Mesendoderm (in vitro differentiated cells): Measurements from ENCODE around the gene TUBGCP4.
"Not testable (repeated sequence)": the region's sequence is repeated elsewhere in the genome, so short reads cannot be mapped to it uniquely, and the experiment has no call there.

ENCODE experiments used
- DNase-seq: peaks from one replicate; pipeline ENCODE4 v3.0.0; 2013
- H2AK5ac ChIP-seq: 2 replicates; pipeline ENCODE4 v1.6.1; 2013; ENCODE audit warnings: low read length, inconsistent platforms
- H2BK120ac ChIP-seq: 2 replicates; pipeline ENCODE4 v1.6.1; 2013; ENCODE audit warnings: low read depth, mild to moderate bottlenecking, low read length, moderate library complexity, mixed read lengths
- H2BK15ac ChIP-seq: replicated peaks from 2 replicates; pipeline ENCODE4 v1.6.1; 2013; ENCODE audit warnings: low read depth, mild to moderate bottlenecking, moderate library complexity
- H2BK5ac ChIP-seq: 2 replicates; pipeline ENCODE4 v1.6.1; 2013; ENCODE audit warnings: low read length, inconsistent platforms
- H3K18ac ChIP-seq: 2 replicates; pipeline ENCODE4 v1.6.1; 2013; ENCODE audit warnings: mild to moderate bottlenecking, low read length, mixed read lengths
- H3K23ac ChIP-seq: one replicate; pipeline ENCODE4 v1.6.1; 2013; ENCODE audit warnings: low read length
- H3K27ac ChIP-seq: 2 replicates; pipeline ENCODE4 v1.5.1; 2013; ENCODE audit warnings: low read depth, mild to moderate bottlenecking, inconsistent platforms, low read length, moderate library complexity
- H3K27me3 ChIP-seq: 2 replicates; pipeline ENCODE4 v1.6.1; 2013; ENCODE audit warnings: low read length, control low read depth, mild to moderate bottlenecking, inconsistent platforms; ENCODE audit not compliant: insufficient read depth, poor library complexity
- H3K36me3 ChIP-seq: 2 replicates; pipeline ENCODE4 v1.6.1; 2013; ENCODE audit warnings: low read length, inconsistent platforms; ENCODE audit not compliant: control insufficient read depth, insufficient read depth
- H3K4ac ChIP-seq: one replicate; pipeline ENCODE4 v1.6.1; 2013; ENCODE audit warnings: low read depth, mild to moderate bottlenecking, low read length, moderate library complexity
- H3K4me1 ChIP-seq: 2 replicates; pipeline ENCODE4 v1.6.1; 2013; ENCODE audit warnings: low read depth, low read length, inconsistent platforms; ENCODE audit not compliant: control insufficient read depth
- H3K4me2 ChIP-seq: 2 replicates; pipeline ENCODE4 v1.6.1; 2013; ENCODE audit warnings: low read length
- H3K4me3 ChIP-seq: 2 replicates; pipeline ENCODE4 v1.5.1; 2013; ENCODE audit warnings: mild to moderate bottlenecking, low read length
- H3K56ac ChIP-seq: one replicate; pipeline ENCODE4 v1.6.1; 2013; ENCODE audit warnings: low read length
- H3K79me1 ChIP-seq: 2 replicates; pipeline ENCODE4 v1.6.1; 2013; ENCODE audit warnings: low read length, inconsistent platforms
- H3K79me2 ChIP-seq: 2 replicates; pipeline ENCODE4 v1.6.1; 2013; ENCODE audit warnings: mild to moderate bottlenecking, low read length; ENCODE audit not compliant: control insufficient read depth, insufficient read depth
- H3K9ac ChIP-seq: 2 replicates; pipeline ENCODE4 v1.6.1; 2013; ENCODE audit warnings: low read length, inconsistent platforms
- H4K5ac ChIP-seq: one replicate; pipeline ENCODE4 v1.6.1; 2013; ENCODE audit warnings: low read length
- H4K8ac ChIP-seq: one replicate; pipeline ENCODE4 v1.6.1; 2013; ENCODE audit warnings: low read depth, mild to moderate bottlenecking, control low read depth, low read length, moderate library complexity
- WGBS: extraction: QIAGEN DNeasy Blood & Tissue Kit; methylation state at CpG from one replicate; pipeline ENCODE4 v1.1.7; 2013; ENCODE audit warnings: low lambda C conversion rate, missing lambda C conversion rate; ENCODE audit not compliant: insufficient coverage; ENCODE audit errors: extremely low coverage; 5-methylcytosine and 5-hydroxymethylcytosine counted together

TUBGCP4 gene

GRCh38 chr15:43390723-43391122 is 19.8 kb downstream of the TUBGCP4 start:
- no peak overlapping the region for H2BK120ac ChIP-seq
- no peak overlapping the region for H3K18ac ChIP-seq
- no peak for DNase-seq
- H2BK15ac ChIP-seq: no peak overlapping the region
- no peak overlapping the region for H3K23ac ChIP-seq
- no peaks in the 10 kb centered on the region for H3K4me1 ChIP-seq
- H3K4me3 ChIP-seq: no peak overlapping the region
- H3K79me2 ChIP-seq: no peaks in the 10 kb centered on the region
- no peak overlapping the region for H3K9ac ChIP-seq
- no peak overlapping the region for H3K4ac ChIP-seq
- H3K27ac ChIP-seq: no peak overlapping the region
- WGBS: no CpG with 5 or more reads among the region's 8 CpGs
- peaks cover 2% of the 10 kb centered on the region for H3K36me3 ChIP-seq
- H2AK5ac ChIP-seq: no peak overlapping the region
- no peak overlapping the region for H4K5ac ChIP-seq
- no peak overlapping the region for H3K4me2 ChIP-seq
- H2BK5ac ChIP-seq: no peak overlapping the region
- H4K8ac ChIP-seq: no peak overlapping the region
- H3K56ac ChIP-seq: no peak overlapping the region
- no peaks in the 10 kb centered on the region for H3K79me1 ChIP-seq
- H3K27me3 ChIP-seq: no peaks in the 10 kb centered on the region

DNA sequence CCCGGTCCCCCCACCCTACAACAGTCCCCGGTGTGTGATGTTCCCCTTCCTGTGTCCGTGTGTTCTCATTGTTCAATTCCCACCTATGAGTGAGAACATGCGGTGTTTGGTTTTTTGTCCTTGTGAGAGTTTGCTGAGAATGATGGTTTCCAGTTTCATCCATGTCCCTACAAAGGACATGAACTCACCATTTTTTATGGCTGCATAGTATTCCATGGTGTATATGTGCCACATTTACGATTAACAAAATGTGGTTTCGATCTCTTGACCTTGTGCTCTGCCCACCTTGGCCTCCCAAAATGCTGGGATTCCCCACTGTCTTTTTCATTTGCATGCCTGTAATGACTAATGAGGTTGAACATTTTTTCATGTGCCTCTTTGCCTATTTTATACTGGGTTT is 22.7 kb downstream of the TUBGCP4 start:
- not testable (repeated sequence) for H4K5ac ChIP-seq, H2BK5ac ChIP-seq, H3K79me1 ChIP-seq, H3K18ac ChIP-seq, H3K4me1 ChIP-seq, H2BK15ac ChIP-seq, H3K4me2 ChIP-seq, H3K56ac ChIP-seq, H3K79me2 ChIP-seq, H3K27me3 ChIP-seq, H3K9ac ChIP-seq, H3K4ac ChIP-seq, H3K27ac ChIP-seq, H2AK5ac ChIP-seq, DNase-seq, H3K4me3 ChIP-seq, H3K36me3 ChIP-seq, H3K23ac ChIP-seq, H2BK120ac ChIP-seq, H4K8ac ChIP-seq
- WGBS: no CpG with 5 or more reads among the region's 6 CpGs

DNA sequence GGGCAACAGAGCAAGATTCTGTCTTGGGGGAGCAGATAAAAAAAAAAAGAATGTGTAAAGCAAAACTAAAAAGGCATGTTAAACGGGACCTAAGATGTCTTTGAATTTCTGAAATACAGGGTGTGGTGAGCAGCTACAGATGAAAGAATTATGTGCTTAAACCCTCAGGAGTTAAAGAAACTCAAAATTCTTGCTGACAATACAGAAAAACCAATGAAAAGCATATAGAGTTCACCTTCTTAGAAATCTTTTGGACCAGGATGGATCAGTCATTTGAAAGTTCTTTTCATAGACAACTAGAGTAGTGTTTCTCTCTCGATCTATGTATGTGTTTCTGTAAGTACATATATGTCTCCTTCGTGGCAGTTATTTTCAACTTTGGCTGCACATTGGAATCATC is 31.4 kb downstream of the TUBGCP4 start:
- no CpG with 5 or more reads among the region's 3 CpGs for WGBS
- H3K27ac ChIP-seq: no peak overlapping the region

DNA sequence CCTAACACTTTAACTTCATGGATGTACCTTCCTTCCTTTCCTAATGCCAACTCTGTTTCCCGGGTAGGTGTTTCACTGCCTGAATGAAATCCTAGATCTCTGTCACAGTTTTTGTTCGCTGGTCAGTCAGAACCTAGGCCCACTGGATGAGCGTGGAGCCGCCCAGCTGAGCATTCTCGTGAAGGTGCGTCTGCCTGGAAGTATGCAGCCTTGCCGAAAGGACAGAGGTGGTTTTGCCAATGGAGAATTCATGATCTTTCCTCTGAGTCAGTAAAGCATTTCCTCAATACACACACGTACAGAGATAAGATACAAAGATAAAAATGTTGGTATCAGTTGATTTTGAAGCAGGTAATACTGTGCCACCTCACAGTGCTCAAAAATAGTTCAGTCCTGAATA is 32.7 kb downstream of the TUBGCP4 start:
- no peaks in the 10 kb centered on the region for H3K27me3 ChIP-seq
- H3K79me1 ChIP-seq: no peaks in the 10 kb centered on the region
- no peak overlapping the region for H3K4ac ChIP-seq
- H3K18ac ChIP-seq: no peak overlapping the region
- no peak overlapping the region for H3K4me3 ChIP-seq
- no peak overlapping the region for H4K5ac ChIP-seq
- no peak overlapping the region for H2BK5ac ChIP-seq
- no peak overlapping the region for H3K4me2 ChIP-seq
- H3K4me1 ChIP-seq: no peaks in the 10 kb centered on the region
- no peak for DNase-seq
- H3K9ac ChIP-seq: no peak overlapping the region
- no peak overlapping the region for H3K27ac ChIP-seq
- no peak overlapping the region for H2AK5ac ChIP-seq
- no peak overlapping the region for H2BK15ac ChIP-seq
- WGBS: no CpG with 5 or more reads among the region's 8 CpGs
- H4K8ac ChIP-seq: no peak overlapping the region
- H3K56ac ChIP-seq: no peak overlapping the region
- no peaks in the 10 kb centered on the region for H3K79me2 ChIP-seq
- H3K36me3 ChIP-seq: peaks cover 17% of the 10 kb centered on the region
- no peak overlapping the region for H2BK120ac ChIP-seq
- no peak overlapping the region for H3K23ac ChIP-seq

More for the DNA sequence above, 31.4 kb downstream of the TUBGCP4 start:
- Histone ChIP-seq H2AK5ac (no peak overlapping the region), H3K79me2 (no peaks in the 10 kb centered on the region), H3K79me1 (no peaks in the 10 kb centered on the region), H2BK5ac (no peak overlapping the region), H3K36me3 (peaks cover 13% of the 10 kb centered on the region), H3K23ac (no peak overlapping the region), H2BK120ac (no peak overlapping the region), H3K18ac (no peak overlapping the region), H3K27me3 (no peaks in the 10 kb centered on the region), H4K5ac (no peak overlapping the region), H3K4me2 (no peak overlapping the region), H3K4me1 (no peaks in the 10 kb centered on the region), H3K9ac (no peak overlapping the region), H3K56ac (no peak overlapping the region), H3K4ac (no peak overlapping the region), H4K8ac (no peak overlapping the region), H3K4me3 (no peak overlapping the region), H2BK15ac (no peak overlapping the region)
- DNase-seq: no peak

DNA sequence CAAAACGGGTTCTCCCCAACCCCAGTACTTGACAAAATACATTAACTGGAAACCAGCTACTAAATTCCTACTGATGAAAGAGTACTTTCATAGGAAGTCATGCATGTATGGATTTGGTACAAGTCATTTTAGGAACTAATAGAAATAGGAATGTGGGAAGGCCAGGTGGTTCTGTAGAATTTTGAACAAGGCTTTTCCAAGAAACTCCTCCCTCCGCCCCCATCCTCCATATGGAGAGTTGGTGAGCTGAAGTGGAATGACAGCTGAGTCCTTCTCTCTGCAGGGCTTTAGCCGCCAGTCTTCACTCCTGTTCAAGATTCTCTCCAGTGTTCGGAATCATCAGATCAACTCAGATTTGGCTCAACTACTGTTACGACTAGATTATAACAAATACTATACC is 33.2 kb downstream of the TUBGCP4 start:
- Histone ChIP-seq H3K36me3 (peaks cover 21% of the 10 kb centered on the region), H3K79me1 (no peaks in the 10 kb centered on the region), H4K8ac (no peak overlapping the region), H2AK5ac (no peak overlapping the region), H3K18ac (no peak overlapping the region), H4K5ac (no peak overlapping the region), H3K4me1 (no peaks in the 10 kb centered on the region), H3K4me3 (no peak overlapping the region), H3K56ac (no peak overlapping the region), H3K4me2 (no peak overlapping the region), H3K79me2 (no peaks in the 10 kb centered on the region), H3K27ac (no peak overlapping the region), H3K23ac (no peak overlapping the region), H2BK5ac (no peak overlapping the region), H3K27me3 (no peaks in the 10 kb centered on the region), H2BK120ac (no peak overlapping the region), H2BK15ac (no peak overlapping the region), H3K9ac (no peak overlapping the region), H3K4ac (no peak overlapping the region)
- WGBS: no CpG with 5 or more reads among the region's 5 CpGs
- DNase-seq: no peak

- Histone ChIP-seq H2BK15ac (no peak overlapping the region), H3K36me3 (peaks cover 22% of the 10 kb centered on the region), H3K4me2 (no peak overlapping the region), H3K27me3 (no peaks in the 10 kb centered on the region), H3K27ac (no peak overlapping the region), H4K5ac (no peak overlapping the region), H2BK5ac (no peak overlapping the region), H4K8ac (no peak overlapping the region), H3K56ac (no peak overlapping the region), H2BK120ac (no peak overlapping the region), H3K4me3 (no peak overlapping the region), H2AK5ac (no peak overlapping the region), H3K9ac (no peak overlapping the region), H3K23ac (no peak overlapping the region), H3K18ac (no peak overlapping the region), H3K4me1 (no peaks in the 10 kb centered on the region), H3K4ac (no peak overlapping the region), H3K79me2 (no peaks in the 10 kb centered on the region), H3K79me1 (no peaks in the 10 kb centered on the region)
- no CpG with 5 or more reads among the region's 2 CpGs for WGBS
- DNase-seq: no peak
These were observed 35.3 kb downstream of the TUBGCP4 start for GRCh38 chr15:43406189-43406588.
